Stimulated activated CD4-positive, alpha-beta T cell treated with anti-CD3 and anti-CD28 coated beads, Interleukin-4, amount 100 ng/mL, for 48 hours (primary cell): ENCODE measurements around the gene C7orf25.

ENCODE experiments used
- DNase-seq, 2 donors: peaks; one replicate each; pipeline ENCODE4 v3.0.0-alpha.2; 2020; ENCODE audit warnings: low read depth in 2 of 2

The C7orf25 gene

DNA sequence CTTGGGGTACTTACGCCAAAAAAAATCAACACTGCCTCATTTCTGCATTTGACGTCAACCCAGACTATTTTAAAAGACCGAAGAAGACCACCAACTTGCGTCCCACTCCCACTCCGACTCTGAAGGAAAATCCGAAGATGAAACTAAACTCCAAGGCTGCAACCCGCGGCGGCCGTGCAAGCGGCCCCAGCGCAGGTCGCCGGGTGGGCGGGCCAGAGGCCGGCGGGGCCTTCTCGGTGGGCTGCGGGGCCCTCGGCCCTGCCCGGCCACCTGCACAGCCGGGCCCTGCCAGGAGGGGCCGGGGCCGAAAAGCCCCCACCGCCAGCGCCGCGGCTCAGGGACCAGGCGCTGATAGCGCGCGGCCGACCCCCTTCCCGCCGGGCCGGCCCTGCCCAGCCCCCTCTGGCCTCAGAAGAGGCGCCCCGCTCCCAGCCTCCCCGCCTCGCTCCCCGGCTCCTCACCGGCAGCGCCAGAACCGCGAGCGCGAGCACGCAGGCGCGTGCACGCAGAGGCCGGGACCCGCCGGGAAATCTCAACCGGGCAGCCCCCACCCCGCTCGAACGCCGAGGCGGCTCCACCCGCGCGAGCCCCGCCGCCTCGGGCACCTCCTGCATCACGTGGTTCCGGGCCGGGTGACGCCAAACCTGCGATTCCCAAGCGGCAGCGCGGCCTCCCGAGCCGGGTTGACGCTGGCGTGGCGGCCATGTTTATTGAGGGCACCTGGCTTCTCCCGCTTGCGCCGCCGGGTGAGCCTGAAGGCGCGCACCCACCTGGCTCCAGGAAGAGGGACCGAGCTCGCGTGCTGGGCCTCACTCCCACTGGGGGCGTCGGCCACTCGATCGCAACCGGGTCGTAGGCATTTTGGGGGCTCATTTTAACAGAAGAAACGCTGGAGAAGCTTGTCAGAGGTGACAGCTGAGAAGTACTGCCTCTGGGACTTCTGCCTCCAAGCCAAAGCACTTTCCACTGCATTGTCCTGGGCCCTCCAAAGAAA, at the start of gene C7orf25:
Gene C7orf25 (minus strand): TSS at position 617 of the 994 bp plus-strand sequence. CDS start 1,170 bp downstream, outside the sequence.
- DNase-seq: peak; percentile 90 to 93

DNA sequence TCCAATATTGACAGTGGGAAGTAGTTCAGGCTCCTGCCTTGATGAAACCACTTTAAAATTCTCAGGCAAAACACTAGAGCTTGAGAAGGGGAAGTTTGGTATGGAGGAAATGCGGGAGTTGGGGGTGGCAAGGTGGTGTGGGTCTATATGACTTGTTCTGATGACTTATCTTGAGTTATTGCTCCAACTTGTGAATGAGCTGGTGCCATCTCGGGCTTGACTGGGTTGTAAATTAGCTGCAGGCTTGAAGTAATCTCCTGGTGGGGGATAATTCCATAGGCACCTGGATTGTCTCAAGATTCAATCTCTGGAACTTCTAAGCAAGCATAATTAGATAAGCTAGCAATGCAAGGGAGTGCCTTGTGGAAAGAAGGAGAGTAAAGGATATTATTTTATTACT, 49.3 kb upstream of the C7orf25 start:
- DNase-seq: no peak

DNA sequence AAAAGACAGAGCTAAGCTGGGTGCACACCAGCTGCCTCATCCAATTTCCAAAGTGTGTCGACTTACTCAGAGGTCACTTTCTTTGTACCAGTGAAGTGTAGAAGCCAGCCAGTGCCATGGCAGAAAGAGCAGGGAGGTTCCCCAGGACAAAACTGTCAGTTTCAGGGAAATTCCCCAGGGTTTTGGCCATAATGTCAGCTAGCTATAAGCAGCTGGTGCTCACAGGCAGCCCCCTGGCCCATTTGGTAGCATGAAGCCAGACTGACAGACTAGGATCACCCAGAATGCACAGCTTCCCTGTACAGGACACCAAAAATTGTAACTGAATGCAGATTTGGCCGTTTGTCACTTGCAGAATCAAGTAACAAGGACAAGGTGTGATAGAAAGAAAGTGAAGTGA, 48.9 kb upstream of the C7orf25 start:
- no peak for DNase-seq

DNA sequence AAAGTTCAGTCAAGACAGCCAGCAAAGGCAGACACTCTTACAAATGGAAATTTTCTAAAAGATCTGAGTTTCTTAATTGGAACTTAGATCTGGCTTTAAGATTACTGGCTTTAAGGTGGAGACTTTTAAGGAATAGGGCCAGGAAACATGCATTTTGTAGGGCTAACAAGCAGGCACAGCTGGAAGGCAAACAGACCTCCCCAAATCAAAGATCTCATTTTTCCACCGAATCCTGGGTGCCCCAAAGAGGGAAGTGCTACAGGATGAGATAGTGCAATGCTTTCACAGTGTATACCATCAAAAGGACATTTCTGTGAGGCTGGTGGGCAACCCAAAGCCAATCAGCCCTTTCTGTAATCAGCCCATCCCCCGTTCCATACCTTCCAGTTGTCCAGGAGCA, 47.7 kb upstream of the C7orf25 start:
- no peak for DNase-seq

DNA sequence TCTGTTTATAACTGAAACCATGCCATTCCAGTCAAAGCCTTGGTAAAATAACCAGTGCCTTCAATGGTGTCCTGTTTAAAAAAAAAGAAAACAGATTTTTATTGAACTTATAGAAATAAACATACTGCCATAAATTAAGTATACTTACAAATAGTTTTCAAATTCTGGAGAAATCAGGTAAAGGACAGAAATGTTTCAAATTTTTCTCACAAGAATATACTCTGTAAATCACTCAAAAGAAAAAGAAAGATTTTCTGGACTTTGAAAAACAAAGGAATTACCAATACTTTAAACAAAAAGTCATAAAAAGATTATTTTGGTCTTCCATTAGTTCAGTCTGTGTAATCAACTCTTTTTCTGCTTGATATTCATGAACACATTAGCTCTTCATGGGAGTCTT, 44.2 kb upstream of the C7orf25 start:
- no peak for DNase-seq

DNA sequence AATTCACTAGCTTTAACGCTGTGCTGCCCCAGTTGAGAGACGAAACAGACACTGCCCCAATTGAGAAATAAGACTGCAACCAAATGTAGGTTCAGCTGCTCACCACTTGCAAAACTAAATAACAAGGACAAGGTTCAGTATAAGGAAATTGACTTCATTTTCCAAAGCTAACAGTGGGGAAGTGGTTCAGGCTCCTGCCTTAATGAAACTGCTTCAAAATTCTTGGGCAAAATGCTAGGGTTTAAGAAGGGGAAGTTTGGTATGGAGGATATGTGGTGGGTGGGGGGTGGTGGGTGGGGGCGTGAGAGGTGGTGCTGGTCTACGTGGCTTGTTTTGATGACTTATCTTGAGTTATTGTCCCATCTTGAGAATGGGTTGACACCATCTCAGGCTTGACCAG, 42.1 kb upstream of the C7orf25 start:
- no peak for DNase-seq

DNA sequence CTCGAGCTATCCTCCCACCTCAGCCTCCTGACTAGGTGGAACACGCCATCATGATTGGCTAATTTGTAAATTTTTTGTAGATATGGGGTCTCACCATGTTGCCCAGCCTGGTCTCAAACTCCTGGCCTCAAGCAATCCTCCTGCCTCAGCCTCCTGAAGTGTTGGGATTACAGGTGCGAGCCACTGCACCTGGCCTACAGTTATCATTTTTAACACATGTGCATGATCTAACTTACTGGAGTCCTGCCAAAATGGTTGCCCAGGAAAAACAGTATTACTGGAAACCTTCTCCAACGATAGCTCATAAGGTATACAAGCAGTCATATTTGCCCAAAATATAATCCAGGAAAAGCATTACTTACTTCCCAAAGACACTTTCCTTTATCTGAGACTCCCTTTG, 40.5 kb upstream of the C7orf25 start:
- DNase-seq: no peak

DNA sequence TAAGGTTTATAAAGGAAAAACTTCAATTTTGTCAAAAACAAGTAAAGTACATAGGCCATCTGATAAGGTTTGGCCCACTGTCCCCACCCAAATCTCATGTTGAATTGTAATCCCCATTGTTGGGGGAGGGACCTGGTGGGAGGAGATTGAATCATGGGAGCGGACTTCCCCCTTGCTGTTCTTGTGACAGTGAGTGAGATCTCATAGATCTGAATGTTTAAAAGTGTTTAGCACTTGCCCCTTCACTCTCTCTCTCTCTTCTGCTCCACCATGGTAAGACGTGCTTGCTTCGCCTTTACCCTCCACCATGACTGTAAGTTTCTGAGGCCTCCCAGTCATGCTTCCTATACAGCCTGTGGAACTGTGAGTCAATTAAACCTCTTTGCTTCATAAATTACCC, 38.5 kb upstream of the C7orf25 start:
- DNase-seq: no peak

DNA sequence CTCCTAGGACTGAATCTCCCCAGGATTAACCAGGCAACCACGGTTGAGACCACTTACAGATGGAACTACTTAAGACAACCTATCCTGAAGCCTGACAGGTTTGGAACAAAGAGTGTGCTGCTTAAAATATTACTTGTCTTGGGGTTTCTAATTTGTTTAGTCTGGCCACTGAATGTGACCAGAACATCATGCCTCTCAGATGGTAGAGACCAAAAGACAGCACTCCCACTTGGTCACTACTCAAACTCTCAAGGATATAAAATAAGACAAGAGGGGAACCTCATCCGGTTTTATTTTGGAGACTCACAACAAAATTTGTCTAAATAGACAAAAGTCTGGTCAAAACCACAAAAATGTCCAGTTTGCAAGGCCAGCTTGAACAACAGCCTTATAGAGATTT, 35.7 kb upstream of the C7orf25 start:
- DNase-seq: no peak

DNA sequence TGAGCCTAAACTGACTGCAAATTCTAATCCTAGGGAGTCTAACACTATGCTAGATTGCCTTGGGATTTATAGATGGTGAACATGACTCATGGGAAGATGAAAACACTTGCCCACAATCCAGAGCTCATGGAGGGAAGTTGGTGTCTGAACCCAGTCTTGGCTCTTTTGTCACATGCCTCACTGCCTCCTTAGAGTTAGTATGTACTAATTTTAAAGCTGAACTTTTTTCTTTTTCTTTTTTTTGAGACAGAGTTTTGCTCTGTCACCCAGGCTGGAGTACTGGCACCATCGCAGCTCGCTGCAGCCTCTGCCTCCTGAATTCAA, 34.7 kb upstream of the C7orf25 start:
- no peak for DNase-seq

DNA sequence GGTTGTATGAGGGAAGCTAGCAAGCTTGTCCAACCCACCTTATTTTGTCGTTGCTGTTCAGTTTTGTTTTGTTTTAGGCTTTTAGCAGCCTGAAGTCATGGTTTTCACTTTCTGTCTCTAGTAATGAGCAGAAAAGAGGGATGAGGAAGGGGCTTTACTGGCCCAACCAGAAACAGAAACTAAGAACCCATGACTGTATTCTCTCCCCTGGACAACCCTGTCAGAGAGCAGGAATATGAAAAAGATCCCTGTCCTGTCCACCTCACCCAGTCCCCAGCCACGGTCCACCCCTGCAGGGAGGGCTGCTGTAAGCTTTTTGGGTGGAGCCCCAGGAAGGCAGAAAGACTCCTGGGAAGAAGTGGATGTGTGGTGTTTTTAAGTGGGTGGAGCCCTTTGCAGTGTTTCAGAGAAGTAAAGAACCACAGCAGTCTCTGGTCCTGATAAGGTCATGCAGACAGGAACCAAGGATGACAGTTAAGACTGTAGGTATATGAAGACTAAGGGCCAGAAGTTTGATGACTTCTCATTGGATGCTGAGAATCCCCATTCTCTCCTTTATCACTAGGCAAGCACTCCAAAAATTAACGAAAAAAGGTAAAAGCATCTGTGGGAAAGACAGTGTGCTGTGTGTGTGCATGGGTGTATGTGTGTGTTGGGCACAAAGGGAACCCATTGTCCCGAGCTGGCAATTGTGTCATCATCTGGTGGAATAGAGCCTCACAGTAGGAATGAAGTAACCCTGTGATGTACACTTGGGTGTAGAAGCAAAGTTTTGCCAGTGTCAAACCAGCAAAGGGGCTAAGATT, 34.2 kb upstream of the C7orf25 start:
- DNase-seq: no peak

DNA sequence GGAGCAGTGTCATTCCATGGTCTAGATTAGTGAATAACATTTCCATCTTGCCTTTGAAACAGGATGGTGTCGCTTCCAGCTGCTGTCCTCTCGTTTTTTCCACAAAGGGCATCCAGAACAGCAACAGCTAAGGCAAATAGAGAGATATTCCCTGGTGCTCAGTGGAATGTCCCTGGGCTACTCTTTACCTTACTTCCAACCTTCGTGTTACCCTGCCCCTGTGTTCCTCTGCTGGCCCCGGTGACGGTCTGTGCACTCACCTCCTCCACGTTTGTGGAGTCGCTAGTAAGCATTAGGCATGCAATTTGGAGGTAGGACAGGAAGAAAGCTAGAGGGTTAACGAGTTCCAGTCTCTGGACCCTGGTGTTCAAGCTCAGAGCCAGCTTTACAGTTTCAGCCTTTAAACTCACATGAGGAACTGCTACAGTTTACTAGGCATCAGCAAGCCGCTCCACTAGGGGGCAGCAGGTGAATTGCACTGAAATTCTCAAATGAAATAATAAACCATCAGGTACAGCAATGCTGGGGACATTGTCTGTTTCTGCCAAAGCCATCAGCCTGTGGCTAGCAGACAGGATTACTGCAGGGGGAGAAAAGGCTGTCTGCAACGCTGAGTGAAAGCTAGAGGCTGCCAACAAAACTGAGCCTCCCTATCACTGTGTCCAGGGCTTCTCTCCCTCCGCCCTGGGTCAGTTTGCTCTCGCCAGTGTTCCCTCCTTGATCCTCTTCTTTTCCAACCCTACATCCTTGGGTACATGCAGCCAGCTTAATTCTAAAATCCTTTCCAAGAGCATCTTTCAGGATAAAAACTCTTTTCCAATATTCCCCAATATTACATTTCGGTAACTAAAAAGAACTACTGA, 29.3 kb upstream of the C7orf25 start:
- DNase-seq: peak; percentile 72 to 73

DNA sequence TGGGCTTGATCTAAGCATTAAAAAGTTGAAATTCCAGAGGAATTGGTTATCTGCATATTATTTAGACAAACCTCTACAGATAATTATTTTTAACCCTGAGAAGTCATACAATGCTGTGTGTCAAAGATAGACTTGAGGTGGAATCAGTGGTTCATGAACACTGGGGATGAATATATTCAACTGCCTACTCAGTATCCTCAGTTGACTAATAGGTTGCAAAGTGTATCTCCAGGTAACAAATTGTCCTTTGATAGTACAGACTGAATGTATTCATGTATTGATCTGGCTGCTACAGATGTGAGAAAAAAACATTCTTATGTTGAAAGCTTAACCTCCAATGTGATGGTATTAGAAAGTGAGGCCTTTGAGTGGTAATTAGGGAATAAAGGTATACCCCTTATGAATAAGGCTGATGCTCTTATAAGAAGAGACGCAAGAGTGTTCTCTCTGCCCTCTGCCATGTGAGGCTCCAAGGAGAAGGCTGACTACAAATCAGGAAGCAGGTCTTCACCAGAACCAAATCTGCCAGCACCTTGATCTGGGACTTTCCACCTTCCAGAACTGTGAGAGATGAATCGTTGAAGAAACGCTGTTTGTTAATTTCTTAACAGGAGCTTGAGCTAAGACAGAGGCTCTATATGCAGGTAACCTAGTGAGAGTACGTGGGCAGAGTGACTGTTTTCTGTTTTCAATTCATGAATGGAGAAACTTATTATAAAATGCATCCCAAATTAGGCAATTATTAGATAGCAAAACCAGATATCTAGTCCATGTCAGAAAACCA, 27.8 kb upstream of the C7orf25 start:
- DNase-seq: no peak

DNA sequence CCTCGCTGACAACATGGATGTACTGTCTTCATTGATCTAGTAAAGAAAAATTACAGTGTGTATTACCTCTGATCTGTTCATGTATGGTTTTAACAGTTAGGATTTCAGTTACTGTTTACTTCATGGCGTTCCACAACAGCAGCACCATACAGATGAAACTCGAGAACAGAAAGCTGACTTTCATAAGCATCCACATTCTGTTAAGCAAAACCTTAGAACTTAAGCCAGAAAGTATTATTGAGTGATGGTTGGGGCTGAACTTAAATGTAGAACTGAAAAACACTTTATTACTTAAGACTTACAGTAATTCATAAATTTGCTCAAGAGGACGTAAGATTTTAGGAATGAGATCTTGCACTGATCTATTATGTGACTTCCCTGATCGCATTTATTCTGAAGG, 24.0 kb upstream of the C7orf25 start:
- no peak for DNase-seq

DNA sequence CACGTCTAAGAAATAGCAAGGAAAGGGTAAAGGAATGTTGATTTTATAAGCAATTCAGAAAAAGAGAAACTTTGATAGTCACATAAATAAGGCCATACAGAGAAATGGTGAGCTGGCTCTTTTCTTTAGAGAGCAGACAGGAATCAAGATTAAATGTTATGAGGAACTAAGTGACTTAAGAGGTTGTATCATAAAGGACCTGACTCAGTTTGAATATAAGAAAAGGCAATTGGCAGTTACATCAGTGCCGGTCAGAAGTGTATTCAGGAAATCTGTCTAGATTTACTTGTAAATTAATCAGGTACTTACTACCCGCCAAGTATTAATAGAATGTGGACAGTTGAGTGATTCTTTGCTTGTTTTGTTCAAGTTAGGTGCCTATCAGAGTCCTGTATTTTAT, 22.4 kb upstream of the C7orf25 start:
- DNase-seq: no peak

DNA sequence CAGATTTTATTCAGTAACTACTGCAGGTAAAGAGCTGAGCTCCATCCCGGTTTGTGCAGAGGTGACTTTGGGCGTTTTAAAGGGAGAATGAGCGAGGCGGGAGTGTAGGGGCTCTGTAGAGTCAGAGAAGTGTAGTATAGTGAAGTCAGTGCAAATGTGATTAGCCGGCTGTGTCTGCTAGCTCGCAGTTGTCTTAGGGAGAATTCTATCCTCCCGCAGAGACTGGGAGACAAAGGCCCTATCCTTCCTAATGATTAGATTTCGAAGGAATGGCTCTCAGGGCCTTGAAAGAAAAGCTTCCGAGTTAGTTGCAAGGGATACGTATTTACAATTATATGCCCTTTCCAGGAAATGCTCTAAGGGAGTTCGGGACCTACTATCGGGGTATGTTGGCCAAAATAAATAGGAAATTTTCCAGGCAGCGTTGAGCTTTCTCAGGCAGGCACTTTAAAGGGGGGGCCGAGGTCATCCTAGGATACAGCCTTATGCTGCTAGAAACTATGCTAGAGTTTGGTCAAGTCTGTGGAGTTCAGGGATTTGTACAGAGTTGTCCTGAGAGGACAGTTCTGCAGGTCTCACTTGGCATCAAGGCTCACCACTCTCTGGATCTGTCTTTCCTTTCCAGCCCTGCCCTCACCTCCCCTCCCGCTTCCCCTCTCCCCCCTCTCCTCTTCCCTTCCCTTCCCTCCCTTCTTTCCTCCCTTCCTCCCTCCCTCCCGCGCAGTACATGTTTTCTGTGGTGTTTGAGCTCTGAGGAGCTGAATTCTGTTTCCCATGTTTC, 21.1 kb upstream of the C7orf25 start:
- DNase-seq: no peak

DNA sequence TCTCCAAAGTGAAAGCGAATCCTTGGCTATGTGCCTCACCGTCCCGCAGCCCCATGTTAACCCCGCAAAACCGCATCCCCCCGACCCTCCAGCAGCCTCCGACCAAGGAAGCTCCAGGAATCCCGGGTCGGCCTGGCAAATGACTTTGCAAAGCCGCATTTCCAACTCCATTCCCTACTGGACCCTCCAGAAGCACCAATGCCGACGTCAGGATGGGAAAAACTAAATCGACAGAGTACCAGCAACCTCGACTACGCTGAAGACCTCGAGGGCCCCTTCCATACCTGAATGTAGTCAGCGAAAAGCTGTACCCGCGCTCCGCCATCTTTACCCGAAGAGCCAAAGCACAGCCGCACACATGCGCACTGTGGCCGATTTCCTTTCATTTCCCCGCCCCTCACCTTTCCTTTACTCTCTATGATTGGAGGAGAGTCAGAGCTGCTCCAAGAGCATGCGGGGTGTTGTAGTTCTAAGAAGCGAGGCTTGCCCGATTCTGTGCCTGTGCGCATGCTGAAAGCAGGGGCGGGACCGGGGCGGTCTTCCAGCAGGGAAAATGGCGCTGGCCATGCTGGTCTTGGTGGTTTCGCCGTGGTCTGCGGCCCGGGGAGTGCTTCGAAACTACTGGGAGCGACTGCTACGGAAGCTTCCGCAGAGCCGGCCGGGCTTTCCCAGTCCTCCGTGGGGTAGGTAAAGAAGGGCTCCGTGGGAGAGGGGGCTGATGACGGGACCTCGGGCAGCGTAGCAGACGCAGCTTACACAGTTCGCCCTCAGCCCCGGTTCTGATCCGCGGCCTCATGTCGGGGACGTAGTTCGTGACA, 20.2 kb upstream of the C7orf25 start, which contains the start of the genes MRPL32 and PSMA2:
Gene MRPL32 (plus strand): TSS at position 543 of the 818 bp plus-strand sequence. CDS start 11 bp downstream, at position 554.
Gene PSMA2 (minus strand): TSS at position 341 of the 818 bp plus-strand sequence. CDS start 16 bp downstream, at position 325.
- peak; percentile 75 to 88 for DNase-seq

DNA sequence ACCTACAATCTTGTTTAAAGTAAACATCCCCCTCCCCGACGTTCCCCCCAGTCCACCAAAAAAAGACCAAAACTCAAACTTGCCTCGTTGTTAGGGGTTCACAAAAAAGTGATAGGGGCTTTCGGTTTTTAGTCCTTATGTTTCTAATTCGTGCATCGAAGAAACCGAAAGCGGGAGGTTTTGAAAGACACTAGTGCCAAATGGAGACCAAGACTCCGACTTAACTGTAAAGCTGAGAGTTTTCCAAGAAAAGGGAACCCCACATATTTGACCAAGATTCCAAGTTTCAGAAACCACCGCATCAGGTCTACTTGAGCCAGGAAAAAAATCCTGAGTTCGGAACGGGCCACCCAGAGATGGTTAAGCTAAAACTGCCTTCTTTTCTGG, 19.6 kb upstream of the C7orf25 start:
- no peak for DNase-seq

DNA sequence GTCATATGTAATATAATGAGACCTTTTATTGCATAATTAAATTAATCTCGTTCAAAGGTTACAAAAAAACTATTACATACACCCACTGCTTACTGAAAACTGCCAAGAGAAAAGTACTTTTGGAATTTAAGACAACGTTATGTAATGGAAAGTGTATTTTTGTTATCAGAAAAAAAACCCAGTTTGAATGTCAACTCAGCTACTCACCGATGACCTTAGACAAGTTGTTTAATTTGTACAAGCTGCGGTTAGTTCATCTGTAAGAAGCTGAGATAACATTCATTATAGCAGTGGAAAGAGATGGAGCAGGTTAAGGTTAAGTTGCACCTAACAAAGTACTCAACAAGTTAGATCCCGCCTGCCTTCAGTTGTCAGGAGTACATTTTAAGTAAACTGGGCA, 19.0 kb upstream of the C7orf25 start:
- no peak for DNase-seq
